Esophagus muscularis mucosa (tissue), 3 donors: ENCODE data around the gene DPF3.

Experiments
- POLR2A ChIP-seq: fragments of 450-650 bp; IDR thresholded peaks from one replicate; pipeline ENCODE4 v1.6.1; 2017; ENCODE audit warnings: antibody characterized with exemption, moderate library complexity, mild to moderate bottlenecking, low read depth
- POLR2AphosphoS5 ChIP-seq, 2 donors: sonication (generic); formaldehyde crosslinking; IDR thresholded peaks; one replicate each; pipeline ENCODE4 v1.6.1; 2017; ENCODE audit warnings: antibody characterized with exemption in 2 of 2
- TF ChIP-seq, protein P1 (sequence below), 3 experiments: fragments of 200-600 bp in 2 of 3; fragments of 450-650 bp in 1 of 3; sonication (generic) in 2 of 3; IDR thresholded peaks; one replicate each; pipeline ENCODE4 v1.5.1; 2017 to 2019; ENCODE audit warnings: antibody characterized with exemption in 3 of 3, mild to moderate bottlenecking in 2 of 3, moderate library complexity in 1 of 3

DNA sequence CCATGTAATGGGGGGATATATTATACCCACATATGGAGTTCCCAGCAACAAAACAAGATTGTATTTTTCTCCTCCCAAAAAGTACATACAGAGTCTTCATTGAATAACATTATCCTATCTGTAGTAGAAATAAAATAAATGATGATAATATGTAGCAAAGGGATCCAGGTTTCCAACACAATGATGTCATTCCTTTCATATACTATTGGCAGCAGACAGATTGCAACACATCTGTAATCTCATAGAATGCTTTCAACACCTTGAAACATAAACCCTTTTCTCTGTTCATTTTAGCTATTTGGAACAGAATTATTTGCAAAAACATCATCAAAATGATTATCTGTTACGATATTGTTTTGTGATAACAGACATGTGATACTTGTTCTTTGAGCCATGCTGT is 317.6 kb downstream of the DPF3 start:
- TF ChIP-seq, protein P1, sequence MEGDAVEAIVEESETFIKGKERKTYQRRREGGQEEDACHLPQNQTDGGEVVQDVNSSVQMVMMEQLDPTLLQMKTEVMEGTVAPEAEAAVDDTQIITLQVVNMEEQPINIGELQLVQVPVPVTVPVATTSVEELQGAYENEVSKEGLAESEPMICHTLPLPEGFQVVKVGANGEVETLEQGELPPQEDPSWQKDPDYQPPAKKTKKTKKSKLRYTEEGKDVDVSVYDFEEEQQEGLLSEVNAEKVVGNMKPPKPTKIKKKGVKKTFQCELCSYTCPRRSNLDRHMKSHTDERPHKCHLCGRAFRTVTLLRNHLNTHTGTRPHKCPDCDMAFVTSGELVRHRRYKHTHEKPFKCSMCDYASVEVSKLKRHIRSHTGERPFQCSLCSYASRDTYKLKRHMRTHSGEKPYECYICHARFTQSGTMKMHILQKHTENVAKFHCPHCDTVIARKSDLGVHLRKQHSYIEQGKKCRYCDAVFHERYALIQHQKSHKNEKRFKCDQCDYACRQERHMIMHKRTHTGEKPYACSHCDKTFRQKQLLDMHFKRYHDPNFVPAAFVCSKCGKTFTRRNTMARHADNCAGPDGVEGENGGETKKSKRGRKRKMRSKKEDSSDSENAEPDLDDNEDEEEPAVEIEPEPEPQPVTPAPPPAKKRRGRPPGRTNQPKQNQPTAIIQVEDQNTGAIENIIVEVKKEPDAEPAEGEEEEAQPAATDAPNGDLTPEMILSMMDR (IDR thresholded peaks at IDR 0.05) = no peak
- TF ChIP-seq POLR2AphosphoS5 (IDR thresholded peaks at IDR 0.05) (no peak), POLR2A (no peak)
